ENCODE measurements around the gene PPP1R1C.

DNA sequence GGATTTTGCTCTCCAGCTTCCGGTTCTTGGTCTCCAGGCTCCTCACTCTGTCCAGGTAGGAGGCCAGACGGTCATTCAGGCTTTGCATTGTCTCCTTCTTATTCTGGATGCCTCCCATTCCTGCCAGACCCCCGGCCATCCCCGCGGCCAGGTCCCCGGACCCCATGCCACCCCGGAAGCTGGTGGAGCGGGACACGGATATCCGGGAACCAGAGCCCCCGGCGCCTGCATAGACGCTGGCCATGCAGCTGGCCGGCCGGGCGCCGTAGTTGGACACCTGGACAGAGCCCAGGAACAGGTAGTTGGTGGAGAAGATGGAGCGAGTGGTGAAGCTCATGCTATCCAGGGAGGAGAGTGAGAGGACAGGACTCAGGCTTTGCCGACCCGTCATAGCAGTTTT, 23.5 kb upstream of the PPP1R1C start:
- TF ChIP-seq CTCF (IDR thresholded peaks at IDR 0.05), result no peak
- TF ChIP-seq POLR2A (IDR thresholded peaks at IDR 0.05), result no peak
